Esophagus muscularis mucosa (tissue), 4 donors: ENCODE measurements around the gene ADSS1. TPM values are rescaled to one million over a fixed set of nuclear protein-coding genes. Genes with fewer than 3 reads are reported as not detected.

ENCODE experiments used
- DNase-seq: peaks from one replicate; pipeline ENCODE4 v3.0.0-alpha.2; 2017; ENCODE audit errors: extremely low spot score
- H3K27ac ChIP-seq, 4 donors: fragments of 200-600 bp; sonication (generic); replicated peaks in 1 of 4; 1 replicate in 3 of 4; 2 replicates in 1 of 4; pipeline ENCODE4 v1.5.1; 2016 to 2019; ENCODE audit warnings: mild to moderate bottlenecking in 1 of 4
- H3K27me3 ChIP-seq, 4 donors: fragments of 200-600 bp; sonication (generic); one replicate each; pipeline versions ENCODE4 v1.5.1 to v1.6.0; 2016 to 2019
- H3K36me3 ChIP-seq, 4 donors: fragments of 200-600 bp; sonication (generic); one replicate each; pipeline ENCODE4 v1.5.1; 2016 to 2019
- H3K4me1 ChIP-seq, 4 donors: fragments of 200-600 bp; sonication (generic); one replicate each; pipeline ENCODE4 v1.5.1; 2016 to 2019
- H3K4me3 ChIP-seq, 4 donors: fragments of 200-600 bp; sonication (generic); 1 replicate in 2 of 4; 2 replicates in 2 of 4; pipeline ENCODE4 v1.5.1; 2016 to 2019; ENCODE audit warnings: mild to moderate bottlenecking in 4 of 4, moderate library complexity in 1 of 4
- H3K9me3 ChIP-seq, 4 donors: fragments of 200-600 bp; sonication (generic); 1 replicate in 3 of 4; 2 replicates in 1 of 4; pipeline ENCODE4 v1.5.1; 2016 to 2019
- EP300 ChIP-seq: sonication (generic); formaldehyde crosslinking; IDR thresholded peaks from one replicate; pipeline ENCODE4 v1.6.1; 2017; ENCODE audit warnings: antibody characterized with exemption
- POLR2A ChIP-seq: fragments of 450-650 bp; IDR thresholded peaks from one replicate; pipeline ENCODE4 v1.6.1; 2017; ENCODE audit warnings: antibody characterized with exemption, moderate library complexity, mild to moderate bottlenecking, low read depth
- POLR2AphosphoS5 ChIP-seq, 2 donors: sonication (generic); formaldehyde crosslinking; IDR thresholded peaks; one replicate each; pipeline ENCODE4 v1.6.1; 2017; ENCODE audit warnings: antibody characterized with exemption in 2 of 2
- WGBS: methylation state at CpG from one replicate; pipeline ENCODE4 v1.1.5; 2018; 5-methylcytosine and 5-hydroxymethylcytosine counted together
- intact Hi-C: fragments of 100-400 bp; cut with DNase I; formaldehyde crosslinking; loops from one replicate; pipeline ENCODE4 v1.15.1; 2023
- total RNA-seq, 4 donors: library from RNA; depleted of rRNA; stranded (reverse); fragments of >200 nt; gene quantifications; one replicate each; pipeline versions ENCODE4 v1.1.0 to v1.2.1, GENCODE V29; 2016
- TF ChIP-seq, protein P1 (sequence below), 3 experiments: fragments of 200-600 bp in 2 of 3; fragments of 450-650 bp in 1 of 3; sonication (generic) in 2 of 3; IDR thresholded peaks; one replicate each; pipeline ENCODE4 v1.5.1; 2017 to 2019; ENCODE audit warnings: antibody characterized with exemption in 3 of 3, mild to moderate bottlenecking in 2 of 3, moderate library complexity in 1 of 3

The ADSS1 gene
- total RNA-seq, 4 donors from 2014 or later = 4.3 to 7.9 (median 5.7) TPM

DNA sequence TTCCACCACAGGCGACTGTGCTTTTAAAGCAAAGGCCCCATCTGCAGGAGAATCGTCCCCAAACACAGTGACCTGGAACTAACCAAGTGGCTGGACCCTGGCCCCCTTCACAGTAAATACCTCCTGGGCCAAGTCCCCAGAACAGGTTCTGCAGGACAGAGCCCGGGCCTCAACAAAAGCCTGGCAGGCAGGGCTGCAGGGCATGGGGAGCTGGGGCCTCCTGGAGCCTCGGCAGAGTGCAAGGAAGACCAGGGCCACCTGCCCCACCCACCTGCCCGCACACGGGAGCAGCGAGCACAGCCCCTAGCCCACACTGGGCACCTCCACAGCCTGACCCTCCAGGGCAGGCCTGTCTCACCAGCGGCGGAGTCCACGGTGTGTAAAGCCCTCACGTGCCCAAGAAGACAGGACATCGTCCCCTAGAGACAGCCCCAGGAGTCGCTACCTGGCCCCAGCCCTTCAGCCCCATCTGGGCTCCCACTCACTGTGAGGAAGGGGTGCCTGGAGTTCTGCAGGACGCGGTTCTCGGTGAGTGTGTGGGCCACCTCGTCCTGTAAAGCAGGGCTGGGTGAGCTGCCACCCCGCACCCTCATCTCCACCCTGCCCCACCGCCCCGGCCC lies 50.5 kb downstream of the ADSS1 start:
- peaks cover 32 to 98% (median 94%) of the 10 kb centered on the region in 4 donors for H3K36me3 ChIP-seq
- no peak overlapping the region for H3K27ac ChIP-seq
- H3K27me3 ChIP-seq = no peaks in the 10 kb centered on the region
- H3K9me3 ChIP-seq = peaks cover 0 to 8% (median 3%) of the 10 kb centered on the region in 4 donors
- no peak overlapping the region for H3K4me3 ChIP-seq
- 89% methylated on average over 15 of the region's 20 CpGs for WGBS
- TF ChIP-seq POLR2A (no peak), EP300 (no peak), POLR2AphosphoS5 (IDR thresholded peaks at IDR 0.05) (no peak)
- TF ChIP-seq, protein P1, sequence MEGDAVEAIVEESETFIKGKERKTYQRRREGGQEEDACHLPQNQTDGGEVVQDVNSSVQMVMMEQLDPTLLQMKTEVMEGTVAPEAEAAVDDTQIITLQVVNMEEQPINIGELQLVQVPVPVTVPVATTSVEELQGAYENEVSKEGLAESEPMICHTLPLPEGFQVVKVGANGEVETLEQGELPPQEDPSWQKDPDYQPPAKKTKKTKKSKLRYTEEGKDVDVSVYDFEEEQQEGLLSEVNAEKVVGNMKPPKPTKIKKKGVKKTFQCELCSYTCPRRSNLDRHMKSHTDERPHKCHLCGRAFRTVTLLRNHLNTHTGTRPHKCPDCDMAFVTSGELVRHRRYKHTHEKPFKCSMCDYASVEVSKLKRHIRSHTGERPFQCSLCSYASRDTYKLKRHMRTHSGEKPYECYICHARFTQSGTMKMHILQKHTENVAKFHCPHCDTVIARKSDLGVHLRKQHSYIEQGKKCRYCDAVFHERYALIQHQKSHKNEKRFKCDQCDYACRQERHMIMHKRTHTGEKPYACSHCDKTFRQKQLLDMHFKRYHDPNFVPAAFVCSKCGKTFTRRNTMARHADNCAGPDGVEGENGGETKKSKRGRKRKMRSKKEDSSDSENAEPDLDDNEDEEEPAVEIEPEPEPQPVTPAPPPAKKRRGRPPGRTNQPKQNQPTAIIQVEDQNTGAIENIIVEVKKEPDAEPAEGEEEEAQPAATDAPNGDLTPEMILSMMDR (IDR thresholded peaks at IDR 0.05) = no peak
- H3K4me1 ChIP-seq = no peaks in the 10 kb centered on the region
- intact Hi-C loops = no loop called here
- DNase-seq = no peak

DNA sequence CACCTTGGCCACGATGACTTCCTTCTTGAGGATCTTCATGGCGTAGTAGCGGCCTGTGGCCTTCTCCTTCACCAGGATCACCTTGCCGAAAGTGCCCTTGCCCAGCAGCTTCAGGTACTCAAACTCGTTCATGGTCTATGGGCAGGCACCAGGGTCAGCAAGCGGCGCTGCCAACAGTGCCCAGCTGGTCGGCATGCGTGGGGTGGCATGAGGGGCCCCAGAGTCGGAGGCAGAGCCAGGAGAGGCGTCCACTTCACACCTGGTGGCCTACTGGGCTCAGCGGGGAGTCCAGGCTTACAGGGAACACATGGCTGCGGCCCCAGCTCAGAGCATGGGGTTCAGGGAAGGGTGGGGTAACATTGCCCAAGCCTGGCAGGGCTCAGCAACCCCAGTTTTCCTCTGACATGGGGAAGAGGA lies 51.1 kb downstream of the ADSS1 start:
- no peak for DNase-seq
- Histone ChIP-seq H3K4me1 (peaks cover 0 to under 1% (median 0%) of the 10 kb centered on the region in 4 donors), H3K4me3 (no peak overlapping the region), H3K9me3 (peaks cover 0 to 8% (median 3%) of the 10 kb centered on the region in 4 donors), H3K36me3 (peaks cover 32 to 99% (median 94%) of the 10 kb centered on the region in 4 donors), H3K27me3 (no peaks in the 10 kb centered on the region), H3K27ac (no peak overlapping the region)
- no peak for TF ChIP-seq POLR2AphosphoS5 (IDR thresholded peaks at IDR 0.05)
- TF ChIP-seq POLR2A = no peak
- TF ChIP-seq EP300 = no peak
- TF ChIP-seq, protein P1 (IDR thresholded peaks at IDR 0.05) = no peak
- 92% methylated on average over 12 of the region's 13 CpGs for WGBS
- intact Hi-C loops = no loop called here

DNA sequence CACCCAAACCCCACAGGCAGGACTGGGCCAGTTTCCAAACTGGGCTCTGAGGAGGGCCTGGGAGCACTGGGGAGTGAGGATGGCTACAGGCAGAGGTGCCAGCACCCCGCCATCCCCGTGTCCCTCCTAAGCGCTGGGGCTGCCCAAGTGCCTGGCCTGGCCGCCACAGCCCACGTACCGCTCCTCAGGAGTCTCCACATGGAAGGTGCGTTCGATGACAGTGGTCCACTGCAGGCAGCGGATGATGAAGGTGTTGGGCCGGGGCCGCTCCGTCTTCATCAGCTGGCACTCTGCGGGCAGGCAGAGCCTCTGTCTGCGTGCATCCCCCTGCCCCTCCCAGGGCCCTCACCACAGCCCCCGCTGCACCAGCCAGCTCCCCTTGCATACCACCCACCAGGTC lies 52.5 kb downstream of the ADSS1 start:
- 97% methylated on average over 6 of the region's 15 CpGs for WGBS
- Histone ChIP-seq H3K4me3 (no peak overlapping the region), H3K27me3 (no peaks in the 10 kb centered on the region), H3K36me3 (peaks cover 23 to 94% (median 93%) of the 10 kb centered on the region in 4 donors), H3K4me1 (peaks cover 0 to 15% (median 7%) of the 10 kb centered on the region in 4 donors), H3K9me3 (peaks cover 0 to 2% (median 0%) of the 10 kb centered on the region in 4 donors), H3K27ac (no peak overlapping the region)
- no peak for DNase-seq
- TF ChIP-seq, protein P1 (IDR thresholded peaks at IDR 0.05) = no peak
- TF ChIP-seq POLR2A (no peak), EP300 (no peak), POLR2AphosphoS5 (IDR thresholded peaks at IDR 0.05) (no peak)
- intact Hi-C loops = no loop called here

DNA sequence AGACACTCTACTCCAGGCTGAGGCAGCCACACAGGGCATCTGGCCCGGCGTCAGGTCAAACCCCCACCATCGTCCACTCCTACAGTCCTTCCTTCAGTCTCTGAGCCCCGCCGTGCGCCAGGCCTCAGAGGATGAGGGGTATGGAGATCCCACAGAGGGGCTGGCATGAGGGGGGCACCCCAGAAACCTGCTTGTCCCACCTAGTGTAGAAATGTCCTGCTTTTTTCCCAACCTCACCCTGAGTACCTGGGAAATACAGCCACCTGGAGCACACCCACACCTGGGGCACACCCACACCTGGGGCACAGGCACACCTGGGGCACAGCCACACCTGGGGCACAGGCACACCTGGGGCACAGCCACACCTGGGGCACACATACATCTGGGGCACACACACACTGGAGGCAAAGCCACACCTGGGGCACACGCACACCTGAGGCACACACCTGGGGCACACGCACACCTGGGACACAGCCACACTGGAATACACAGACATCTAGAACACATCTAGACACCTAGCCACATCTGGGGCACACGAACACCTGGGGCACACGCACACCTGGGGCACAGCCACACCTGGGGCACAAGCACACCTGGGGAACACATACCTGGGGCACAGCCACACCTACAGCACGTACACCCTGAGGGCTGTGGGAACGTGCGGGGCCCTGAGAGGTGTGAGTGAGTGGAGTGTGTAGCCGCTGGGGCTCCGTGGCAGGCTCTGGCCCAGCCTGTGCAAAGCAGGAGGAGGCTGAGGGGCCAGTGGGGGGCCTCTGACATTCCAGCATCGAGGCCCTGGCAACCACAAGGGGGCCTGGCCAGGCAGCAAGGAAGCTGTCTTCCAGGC lies 53.2 kb downstream of the ADSS1 start:
- intact Hi-C loops = no loop called here
- DNase-seq = no peak
- Histone ChIP-seq H3K27ac (no peak overlapping the region), H3K4me1 (peaks cover 0 to 22% (median 14%) of the 10 kb centered on the region in 4 donors), H3K27me3 (no peaks in the 10 kb centered on the region), H3K4me3 (no peak overlapping the region), H3K9me3 (no peaks in the 10 kb centered on the region), H3K36me3 (peaks cover 16 to 92% (median 88%) of the 10 kb centered on the region in 4 donors)
- WGBS = 62% methylated on average over 7 of the region's 16 CpGs
- TF ChIP-seq POLR2AphosphoS5 (IDR thresholded peaks at IDR 0.05) = no peak
- TF ChIP-seq, protein P1 (IDR thresholded peaks at IDR 0.05) = no peak
- no peak for TF ChIP-seq POLR2A
- TF ChIP-seq EP300 = no peak
